GM12872 (cell line): Measurements from ENCODE around the gene FDXR.

Source experiments
- CTCF ChIP-seq: IDR thresholded peaks from 3 replicates; pipeline ENCODE4 v1.5.1; 2011; ENCODE audit warnings: low read depth, mild to moderate bottlenecking, low read length, moderate library complexity; ENCODE audit not compliant: insufficient read depth

The FDXR gene

GRCh38 chr17:74903034-74903433 lies 30.2 kb upstream of the FDXR start:
- TF ChIP-seq CTCF = no peak

GRCh38 chr17:74901353-74902135 lies 28.8 kb upstream of the FDXR start:
- TF ChIP-seq CTCF = no peak

- TF ChIP-seq CTCF = no peak
Observed at GRCh38 chr17:74900208-74900607, 27.4 kb upstream of the FDXR start.

GRCh38 chr17:74898376-74898946 lies 25.7 kb upstream of the FDXR start:
- TF ChIP-seq CTCF = no peak

DNA sequence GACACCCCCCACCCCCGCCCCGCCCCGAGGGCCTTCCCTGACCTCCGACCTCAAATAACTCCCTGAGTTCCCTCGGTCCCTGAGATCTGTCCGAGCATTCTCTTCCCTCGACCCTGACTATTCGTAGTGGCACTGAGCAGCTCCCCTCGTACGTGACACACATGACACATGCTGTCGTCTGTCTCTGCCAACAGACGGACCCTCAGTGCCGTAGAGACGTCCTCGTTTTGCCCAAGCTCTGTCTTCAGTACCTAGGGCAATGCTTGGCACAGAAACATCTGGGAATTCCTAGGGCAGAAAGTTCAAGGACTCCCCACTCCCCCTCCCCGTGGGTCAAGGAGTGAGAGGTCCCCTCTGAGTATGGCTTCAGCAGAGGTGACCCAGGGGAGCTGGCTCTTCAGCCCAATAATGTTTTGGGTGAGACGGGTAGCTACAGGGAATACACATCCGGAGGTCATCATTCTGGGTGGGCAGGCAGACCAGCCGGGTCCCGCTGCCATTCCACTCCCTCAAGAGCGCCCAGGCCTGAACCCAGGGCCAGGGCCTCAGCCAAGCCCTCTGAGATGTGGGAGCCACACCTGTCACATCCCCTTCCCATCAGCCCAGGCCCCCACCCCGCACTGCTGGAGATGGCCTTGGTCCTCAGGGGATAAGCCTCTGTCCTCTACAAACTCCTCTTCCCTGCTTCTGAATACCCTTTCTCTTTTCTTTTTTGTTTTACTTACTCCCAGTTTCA lies 21.3 kb upstream of the FDXR start:
- TF ChIP-seq CTCF = no peak

- no peak for TF ChIP-seq CTCF
Observed at GRCh38 chr17:74892974-74893911, 20.4 kb upstream of the FDXR start, which contains the start of gene FADS6. Gene FADS6 (minus strand): TSS chr17:74893633. CDS start chr17:74893595, 38 bp downstream.
